HEK293 (cell line): ENCODE results near the gene ATP6V1D.
"Not testable (repeated sequence)": the region's sequence is repeated elsewhere in the genome, so short reads cannot be mapped to it uniquely, and the experiment has no call there.

Source experiments
- CTCF ChIA-PET: fragments of 350-600 bp; formaldehyde crosslinking; extraction: SDS; loops from one replicate; lab custom pipeline; 2021; ENCODE audit warnings: antibody characterized with exemption; lab: Yijun Ruan, JAX
- POLR2A ChIA-PET: fragments of 300-600 bp; formaldehyde crosslinking; extraction: SDS; loops from one replicate; lab custom pipeline; 2020; ENCODE audit warnings: antibody characterized with exemption, inconsistent platforms; lab: Yijun Ruan, JAX
- H3K27ac ChIP-seq: fragments of 200-500 bp; sonication (Bioruptor generic); 2 replicates; pipeline ENCODE4 v1.5.1; 2014; ENCODE audit warnings: low read depth, low read length, control low read depth, inconsistent platforms; ENCODE audit errors: extremely low read depth
- H3K36me3 ChIP-seq, 2 experiments: fragments of 200-500 bp in 1 of 2; sonication (Bioruptor generic) in 1 of 2; 1 replicate in 1 of 2; 2 replicates in 1 of 2; pipeline ENCODE4 v1.5.1; 2014 to 2017; ENCODE audit warnings: inconsistent platforms in 2 of 2, low read length in 2 of 2; ENCODE audit not compliant: control insufficient read depth in 2 of 2, insufficient read depth in 1 of 2
- H3K4me1 ChIP-seq: fragments of 200-500 bp; sonication (Bioruptor generic); 2 replicates; pipeline ENCODE4 v1.5.1; 2014; ENCODE audit warnings: mild to moderate bottlenecking, low read length, inconsistent platforms; ENCODE audit not compliant: control insufficient read depth, insufficient read depth
- H3K4me3 ChIP-seq: 2 replicates; pipeline ENCODE4 v1.5.1; 2011; ENCODE audit warnings: low read depth, mild to moderate bottlenecking, control low read depth, low read length, moderate library complexity
- H3K9me3 ChIP-seq: fragments of 200-500 bp; sonication (Bioruptor generic); 2 replicates; pipeline ENCODE4 v1.5.1; 2014; ENCODE audit warnings: low read depth, low read length, inconsistent platforms; ENCODE audit not compliant: control insufficient read depth, insufficient read depth
- KLF16 ChIP-seq: fragments of 450-650 bp; formaldehyde crosslinking; IDR thresholded peaks from 2 replicates; pipeline ENCODE4 v1.5.1; 2017; ENCODE audit warnings: missing biosample characterization, missing genetic modification characterization
- KLF7 ChIP-seq: fragments of 450-650 bp; formaldehyde crosslinking; IDR thresholded peaks from 2 replicates; pipeline ENCODE4 v1.5.1; 2016; ENCODE audit warnings: missing biosample characterization, missing genetic modification characterization, borderline replicate concordance
- PATZ1 ChIP-seq: fragments of 450-650 bp; formaldehyde crosslinking; IDR thresholded peaks from 2 replicates; pipeline ENCODE4 v1.5.1; 2016; ENCODE audit warnings: missing biosample characterization, missing genetic modification characterization
- SP2 ChIP-seq: fragments of 450-650 bp; formaldehyde crosslinking; IDR thresholded peaks from 2 replicates; pipeline ENCODE4 v1.5.1; 2016; ENCODE audit warnings: missing biosample characterization, missing genetic modification characterization
- TCF7L2 ChIP-seq: IDR thresholded peaks from 2 replicates; pipeline ENCODE4 v1.6.1; 2011; ENCODE audit warnings: low read depth, mild to moderate bottlenecking, inconsistent platforms, low read length, moderate library complexity, borderline replicate concordance
- ZBTB7A ChIP-seq: fragments of 450-650 bp; formaldehyde crosslinking; IDR thresholded peaks from 2 replicates; pipeline ENCODE4 v1.5.1; 2016; ENCODE audit warnings: low read depth, missing biosample characterization, missing genetic modification characterization
- ZEB2 ChIP-seq: fragments of 450-650 bp; formaldehyde crosslinking; IDR thresholded peaks from 2 replicates; pipeline ENCODE4 v1.5.1; 2016; ENCODE audit warnings: missing biosample characterization, missing genetic modification characterization
- ZNF112 ChIP-seq: fragments of 450-650 bp; formaldehyde crosslinking; IDR thresholded peaks from 2 replicates; pipeline ENCODE4 v1.5.0; 2017; ENCODE audit warnings: missing biosample characterization, missing genetic modification characterization
- ZNF24 ChIP-seq: fragments of 450-650 bp; formaldehyde crosslinking; IDR thresholded peaks from 2 replicates; pipeline ENCODE4 v1.5.1; 2016; ENCODE audit warnings: missing biosample characterization, missing genetic modification characterization
- ZNF302 ChIP-seq: fragments of 450-650 bp; formaldehyde crosslinking; IDR thresholded peaks from 2 replicates; pipeline ENCODE4 v1.5.1; 2016; ENCODE audit warnings: missing biosample characterization, missing genetic modification characterization, low read depth
- ZNF324 ChIP-seq: fragments of 450-650 bp; formaldehyde crosslinking; IDR thresholded peaks from 2 replicates; pipeline ENCODE4 v1.5.1; 2016; ENCODE audit warnings: missing biosample characterization, missing genetic modification characterization
- ZNF341 ChIP-seq: fragments of 450-650 bp; formaldehyde crosslinking; IDR thresholded peaks from 2 replicates; pipeline ENCODE4; 2016; ENCODE audit warnings: low read depth, missing biosample characterization, missing genetic modification characterization
- ZNF394 ChIP-seq: fragments of 450-650 bp; formaldehyde crosslinking; IDR thresholded peaks from 2 replicates; pipeline ENCODE4 v1.5.1; 2016; ENCODE audit warnings: missing biosample characterization, missing genetic modification characterization, mild to moderate bottlenecking, moderate library complexity, borderline replicate concordance
- ZNF513 ChIP-seq: fragments of 450-650 bp; IDR thresholded peaks from 2 replicates; pipeline ENCODE4 v1.5.1; 2018; ENCODE audit warnings: missing biosample characterization, missing genetic modification characterization
- ZNF621 ChIP-seq: fragments of 450-650 bp; formaldehyde crosslinking; IDR thresholded peaks from 2 replicates; pipeline ENCODE4 v1.5.1; 2017; ENCODE audit warnings: missing biosample characterization, missing genetic modification characterization
- ZNF654 ChIP-seq: fragments of 450-650 bp; formaldehyde crosslinking; IDR thresholded peaks from 2 replicates; pipeline ENCODE4 v1.5.1; 2016; ENCODE audit warnings: low read depth, missing biosample characterization, missing genetic modification characterization
- ZNF777 ChIP-seq: fragments of 450-650 bp; formaldehyde crosslinking; IDR thresholded peaks from 2 replicates; pipeline ENCODE4 v1.5.1; 2017; ENCODE audit warnings: missing biosample characterization, missing genetic modification characterization, borderline replicate concordance
- ZNF785 ChIP-seq: fragments of 450-650 bp; formaldehyde crosslinking; IDR thresholded peaks from 2 replicates; pipeline ENCODE4 v1.5.1; 2016; ENCODE audit warnings: missing biosample characterization, missing genetic modification characterization
- TF ChIP-seq, protein P1 (sequence below): fragments of 450-650 bp; formaldehyde crosslinking; conservative IDR thresholded peaks from 2 replicates; pipeline ENCODE4 v1.5.1; 2016; ENCODE audit warnings: low read depth, missing biosample characterization, missing genetic modification characterization

Gene ATP6V1D

DNA sequence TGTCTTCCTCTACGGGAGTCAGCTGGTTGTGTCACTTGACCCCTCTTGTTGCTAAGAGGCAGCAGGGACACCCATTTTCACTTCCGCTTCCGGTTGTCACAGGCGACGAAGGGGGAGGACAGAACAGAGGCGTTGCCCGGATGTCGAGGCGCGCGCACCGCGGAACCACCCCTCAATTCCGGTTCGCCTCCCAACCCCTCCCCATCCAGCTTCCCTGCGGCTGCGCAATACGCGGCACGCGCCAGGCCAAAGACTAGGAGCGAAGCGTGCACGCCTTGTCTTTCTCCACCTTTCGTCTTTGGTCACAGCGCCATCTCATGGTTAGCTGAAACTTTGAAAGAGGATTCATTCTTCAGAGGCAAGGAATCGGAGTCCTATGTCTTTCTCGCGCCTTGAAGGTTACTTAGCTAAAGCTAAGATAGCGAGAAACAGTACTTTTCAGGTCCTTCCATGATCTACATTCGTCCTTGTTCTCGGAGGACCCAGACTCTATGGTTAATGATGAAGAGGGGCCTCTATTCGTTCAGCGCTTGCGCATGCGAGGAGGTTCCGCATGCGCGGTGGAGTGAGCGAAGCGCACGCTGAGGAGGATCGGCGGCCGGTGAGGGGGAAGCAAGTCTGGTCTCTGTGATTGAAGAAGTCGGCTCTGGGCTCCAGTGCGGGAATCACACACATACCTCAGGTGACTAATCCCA is at the start of gene ATP6V1D, which contains the start of gene EIF2S1 (continued):
- TF ChIP-seq ZNF621 (tag by site-specific recombination), result no peak
- TF ChIP-seq ZNF513 (tag by site-specific recombination), result peak; percentile 75
- TF ChIP-seq ZNF112 (tag by site-specific recombination), result no peak
- peak; percentile 71 for TF ChIP-seq PATZ1 (tag by site-specific recombination)
- peak; percentile 83 for TF ChIP-seq ZNF24 (tag by site-specific recombination)
- TF ChIP-seq, protein P1, sequence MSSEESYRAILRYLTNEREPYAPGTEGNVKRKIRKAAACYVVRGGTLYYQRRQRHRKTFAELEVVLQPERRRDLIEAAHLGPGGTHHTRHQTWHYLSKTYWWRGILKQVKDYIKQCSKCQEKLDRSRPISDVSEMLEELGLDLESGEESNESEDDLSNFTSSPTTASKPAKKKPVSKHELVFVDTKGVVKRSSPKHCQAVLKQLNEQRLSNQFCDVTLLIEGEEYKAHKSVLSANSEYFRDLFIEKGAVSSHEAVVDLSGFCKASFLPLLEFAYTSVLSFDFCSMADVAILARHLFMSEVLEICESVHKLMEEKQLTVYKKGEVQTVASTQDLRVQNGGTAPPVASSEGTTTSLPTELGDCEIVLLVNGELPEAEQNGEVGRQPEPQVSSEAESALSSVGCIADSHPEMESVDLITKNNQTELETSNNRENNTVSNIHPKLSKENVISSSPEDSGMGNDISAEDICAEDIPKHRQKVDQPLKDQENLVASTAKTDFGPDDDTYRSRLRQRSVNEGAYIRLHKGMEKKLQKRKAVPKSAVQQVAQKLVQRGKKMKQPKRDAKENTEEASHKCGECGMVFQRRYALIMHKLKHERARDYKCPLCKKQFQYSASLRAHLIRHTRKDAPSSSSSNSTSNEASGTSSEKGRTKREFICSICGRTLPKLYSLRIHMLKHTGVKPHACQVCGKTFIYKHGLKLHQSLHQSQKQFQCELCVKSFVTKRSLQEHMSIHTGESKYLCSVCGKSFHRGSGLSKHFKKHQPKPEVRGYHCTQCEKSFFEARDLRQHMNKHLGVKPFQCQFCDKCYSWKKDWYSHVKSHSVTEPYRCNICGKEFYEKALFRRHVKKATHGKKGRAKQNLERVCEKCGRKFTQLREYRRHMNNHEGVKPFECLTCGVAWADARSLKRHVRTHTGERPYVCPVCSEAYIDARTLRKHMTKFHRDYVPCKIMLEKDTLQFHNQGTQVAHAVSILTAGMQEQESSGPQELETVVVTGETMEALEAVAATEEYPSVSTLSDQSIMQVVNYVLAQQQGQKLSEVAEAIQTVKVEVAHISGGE, result peak; percentile 97
- TF ChIP-seq ZNF341, result no peak
- TF ChIP-seq ZNF394 (tag by site-specific recombination), result peak; percentile 54; the same call in 1 of the 2 replicates
- 0 out of 2 replicates have a peak, but pooled peaks have one; percentile 58 for TF ChIP-seq KLF16
- peak; percentile 87 for TF ChIP-seq ZNF324 (tag by site-specific recombination)
- no peak for TF ChIP-seq ZNF777 (tag by site-specific recombination)
- peak; percentile 53 for TF ChIP-seq ZNF654 (tag by site-specific recombination)
- peak; percentile 73; the same call in 1 of the 2 replicates for TF ChIP-seq KLF7 (tag by site-specific recombination)
- TF ChIP-seq ZNF302 (tag by site-specific recombination), result no peak
- TF ChIP-seq ZBTB7A (tag by site-specific recombination), result no peak
- TF ChIP-seq ZNF785 (tag by site-specific recombination), result no peak
- no peak for TF ChIP-seq TCF7L2
- TF ChIP-seq ZEB2 (tag by site-specific recombination), result peak; percentile 50; the same call in 1 of the 2 replicates
- peak; percentile 96 for TF ChIP-seq SP2

DNA sequence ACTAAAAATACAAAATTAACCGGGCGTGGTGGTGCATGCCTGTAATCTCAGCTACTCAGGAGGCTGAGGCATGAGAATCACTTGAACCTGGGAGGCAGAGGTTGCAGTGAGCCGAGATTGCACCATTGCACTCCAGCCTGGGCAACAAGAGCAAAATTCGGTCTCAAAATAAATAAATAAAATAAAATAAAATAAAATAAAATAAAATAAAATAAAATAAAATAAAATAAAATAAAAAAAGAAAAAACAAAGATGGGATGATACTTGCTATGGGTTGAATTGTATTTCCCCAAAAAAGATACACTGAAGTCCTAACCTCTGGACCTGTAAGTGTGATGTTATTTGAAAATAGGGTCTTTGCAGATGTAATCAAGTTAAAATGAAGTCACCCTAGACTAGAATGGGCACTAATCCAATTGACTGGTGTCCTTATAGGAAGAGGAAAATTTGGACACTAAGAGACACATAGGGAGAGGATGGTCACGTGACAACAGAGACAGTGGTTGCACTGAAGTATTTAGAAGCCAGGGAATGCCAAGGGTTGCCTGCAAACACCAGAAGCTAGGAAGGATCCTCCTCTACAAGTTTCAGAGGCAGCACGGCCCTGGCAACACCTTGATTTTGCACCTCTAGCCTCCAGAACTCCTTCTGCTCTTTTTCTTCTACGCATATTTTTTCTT is 48.7 kb upstream of the ATP6V1D start:
- H3K27ac ChIP-seq, POLR2A ChIA-PET, H3K4me1 ChIP-seq, H3K36me3 ChIP-seq, H3K4me3 ChIP-seq, H3K9me3 ChIP-seq: not testable (repeated sequence)
- CTCF ChIA-PET, result interaction anchor here (0.6 to 0.7 kb wide), 2 partner anchors 113 to 391 kb away, joined by 3 read pairs; no protein-coding TSS in a partner anchor
